Hepatocyte (in vitro differentiated cells): ENCODE measurements around the gene AMBRA1. TPM values are rescaled to one million over a fixed set of nuclear protein-coding genes. Genes with fewer than 3 reads are reported as not detected.
A peak's percentile ranks its signal among the peaks of the same experiment; 100 is the strongest.

Experiments used
- DNase-seq: peaks from one replicate; pipeline ENCODE4 v3.0.0-alpha.2; 2016; ENCODE audit warnings: low spot score
- H2AFZ ChIP-seq: fragments of 200-600 bp; sonication (generic); 2 replicates; pipeline ENCODE4 v1.6.0; 2016; ENCODE audit warnings: antibody characterized with exemption, mild to moderate bottlenecking
- H3K27ac ChIP-seq: fragments of 200-600 bp; sonication (generic); 2 replicates; pipeline ENCODE4 v1.5.1; 2016; ENCODE audit warnings: mild to moderate bottlenecking
- H3K27me3 ChIP-seq: fragments of 200-600 bp; sonication (generic); 2 replicates; pipeline ENCODE4 v1.6.1; 2016
- H3K36me3 ChIP-seq: fragments of 200-600 bp; sonication (generic); replicated peaks from 2 replicates; pipeline ENCODE4 v1.5.1; 2016; ENCODE audit warnings: low read depth; ENCODE audit not compliant: insufficient read depth
- H3K4me1 ChIP-seq: fragments of 200-600 bp; sonication (generic); 2 replicates; pipeline ENCODE4 v1.5.1; 2016; ENCODE audit warnings: mild to moderate bottlenecking, moderate library complexity; ENCODE audit not compliant: insufficient read depth
- H3K4me2 ChIP-seq: fragments of 200-600 bp; sonication (generic); 2 replicates; pipeline ENCODE4 v1.6.0; 2016
- H3K4me3 ChIP-seq: fragments of 200-600 bp; sonication (generic); 2 replicates; pipeline ENCODE4 v1.5.1; 2016; ENCODE audit warnings: mild to moderate bottlenecking
- H3K79me2 ChIP-seq: fragments of 200-600 bp; sonication (generic); 2 replicates; pipeline ENCODE4 v1.6.0; 2017; ENCODE audit warnings: mild to moderate bottlenecking
- H3K9me2 ChIP-seq: fragments of 200-600 bp; sonication (generic); replicated peaks from 2 replicates; pipeline ENCODE4 v1.6.0; 2017; ENCODE audit warnings: mild to moderate bottlenecking; ENCODE audit not compliant: insufficient read depth
- H3K9me3 ChIP-seq: fragments of 200-600 bp; sonication (generic); 2 replicates; pipeline ENCODE4 v1.5.1; 2016; ENCODE audit warnings: low read depth, mild to moderate bottlenecking
- H4K20me1 ChIP-seq: fragments of 200-600 bp; sonication (generic); 2 replicates; pipeline ENCODE4 v1.6.0; 2016; ENCODE audit warnings: mild to moderate bottlenecking; ENCODE audit not compliant: insufficient read depth, poor library complexity, severe bottlenecking
- EZH2 ChIP-seq: fragments of 200-600 bp; sonication (generic); IDR thresholded peaks from 2 replicates; pipeline ENCODE4 v1.6.1; 2016; ENCODE audit warnings: antibody characterized with exemption, mild to moderate bottlenecking, borderline replicate concordance
- EZH2phosphoT487 ChIP-seq: fragments of 200-600 bp; sonication (generic); IDR thresholded peaks from one replicate; pipeline ENCODE4 v1.6.1; 2018; ENCODE audit warnings: antibody characterized with exemption, mild to moderate bottlenecking, low read depth, moderate library complexity; ENCODE audit not compliant: unreplicated experiment, severe bottlenecking
- WGBS: methylation state at CpG from one replicate; pipeline ENCODE4 v1.1.6; 2016; ENCODE audit warnings: low lambda C conversion rate; ENCODE audit errors: missing lambda C conversion rate; 5-methylcytosine and 5-hydroxymethylcytosine counted together
- polyA plus RNA-seq: library from polyadenylated mRNA; unstranded; fragments of >200 nt; fragmentation: Nextera tagmentation; extraction: Ambion mirVana; gene quantifications from 2 replicates; pipeline ENCODE4 v1.2.1, GENCODE V29; 2016
- total RNA-seq: library from RNA; depleted of rRNA; stranded (reverse); fragments of >200 nt; gene quantifications from 2 replicates; pipeline ENCODE4 v1.2.3, GENCODE V29; 2014
- TF ChIP-seq, protein P1 (sequence below): fragments of 200-600 bp; sonication (generic); IDR thresholded peaks from 2 replicates; pipeline ENCODE4 v1.5.1; 2016; ENCODE audit warnings: antibody characterized with exemption, mild to moderate bottlenecking; ENCODE audit not compliant: poor library complexity

AMBRA1 gene
- total and polyA plus RNA-seq, 2 experiments from 2014 or later: 7.2 to 31.2 TPM

DNA sequence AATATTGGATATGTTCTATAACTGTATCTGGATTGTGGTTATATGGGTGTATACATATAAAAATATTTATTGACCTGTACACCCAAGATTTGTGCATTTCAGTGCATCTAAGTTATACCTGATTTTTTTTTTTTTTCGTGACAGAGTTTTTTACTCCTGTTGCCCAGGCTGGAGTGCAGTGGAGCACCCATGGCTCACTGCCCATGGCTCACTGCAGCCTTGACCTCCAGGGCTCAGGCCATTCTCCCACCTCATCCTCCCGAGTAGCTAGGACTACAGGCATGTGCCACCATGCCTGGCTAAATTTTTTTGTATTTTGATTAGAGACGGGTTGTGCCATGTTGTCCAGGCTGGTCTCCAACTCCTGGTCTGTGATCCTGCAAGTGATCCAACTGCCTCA, 47.8 kb upstream of the AMBRA1 start:
- H2AFZ ChIP-seq: no peak overlapping the region
- H3K79me2 ChIP-seq: peaks cover 42% of the 10 kb centered on the region

DNA sequence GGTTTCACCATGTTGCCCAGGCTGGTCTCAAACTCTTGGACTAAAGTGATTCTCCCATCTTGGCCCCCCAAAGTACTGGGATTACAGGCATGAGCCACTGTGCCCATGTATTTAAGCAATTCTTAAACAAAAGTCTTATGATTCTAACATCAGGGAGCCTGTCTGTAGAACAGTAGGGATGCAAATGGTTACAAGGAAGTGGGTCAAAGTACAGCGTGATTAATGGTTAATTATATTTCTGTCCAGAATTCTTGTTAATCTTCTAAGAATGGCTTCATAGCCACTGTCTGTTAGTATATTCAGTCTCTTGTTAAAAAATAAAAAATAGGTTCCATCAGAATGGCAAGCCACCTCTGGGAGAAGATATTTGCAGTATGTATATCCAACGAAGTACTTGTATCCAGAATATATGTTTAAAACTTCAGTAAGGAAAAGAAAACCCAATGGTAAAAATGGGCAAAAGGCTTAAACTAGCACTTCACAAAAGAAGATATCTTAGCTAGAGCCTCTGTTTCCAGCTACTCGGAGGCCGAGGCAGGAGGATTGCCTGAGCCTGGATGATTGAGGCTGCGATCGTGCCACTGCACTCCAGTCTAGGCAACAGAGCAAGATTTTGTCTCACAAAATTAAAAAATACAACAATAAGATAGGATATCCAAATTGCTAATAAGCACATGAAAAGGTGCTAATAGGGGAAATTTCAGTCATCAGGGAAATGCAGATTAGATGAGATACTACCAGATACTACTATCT, 46.4 kb upstream of the AMBRA1 start:
- peak overlapping the region; percentile 46 for H3K4me2 ChIP-seq
- 92% methylated on average over 6 of the region's 6 CpGs for WGBS
- H2AFZ ChIP-seq: no peak overlapping the region
- H3K4me1 ChIP-seq: peaks cover 8% of the 10 kb centered on the region
- no peaks in the 10 kb centered on the region for H3K27me3 ChIP-seq
- H3K79me2 ChIP-seq: peaks cover 43% of the 10 kb centered on the region
- H3K27ac ChIP-seq: peak overlapping the region; percentile 84
- TF ChIP-seq EZH2phosphoT487 (no peak), EZH2 (no peak)
- TF ChIP-seq, protein P1, sequence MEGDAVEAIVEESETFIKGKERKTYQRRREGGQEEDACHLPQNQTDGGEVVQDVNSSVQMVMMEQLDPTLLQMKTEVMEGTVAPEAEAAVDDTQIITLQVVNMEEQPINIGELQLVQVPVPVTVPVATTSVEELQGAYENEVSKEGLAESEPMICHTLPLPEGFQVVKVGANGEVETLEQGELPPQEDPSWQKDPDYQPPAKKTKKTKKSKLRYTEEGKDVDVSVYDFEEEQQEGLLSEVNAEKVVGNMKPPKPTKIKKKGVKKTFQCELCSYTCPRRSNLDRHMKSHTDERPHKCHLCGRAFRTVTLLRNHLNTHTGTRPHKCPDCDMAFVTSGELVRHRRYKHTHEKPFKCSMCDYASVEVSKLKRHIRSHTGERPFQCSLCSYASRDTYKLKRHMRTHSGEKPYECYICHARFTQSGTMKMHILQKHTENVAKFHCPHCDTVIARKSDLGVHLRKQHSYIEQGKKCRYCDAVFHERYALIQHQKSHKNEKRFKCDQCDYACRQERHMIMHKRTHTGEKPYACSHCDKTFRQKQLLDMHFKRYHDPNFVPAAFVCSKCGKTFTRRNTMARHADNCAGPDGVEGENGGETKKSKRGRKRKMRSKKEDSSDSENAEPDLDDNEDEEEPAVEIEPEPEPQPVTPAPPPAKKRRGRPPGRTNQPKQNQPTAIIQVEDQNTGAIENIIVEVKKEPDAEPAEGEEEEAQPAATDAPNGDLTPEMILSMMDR: no peak
- no peaks in the 10 kb centered on the region for H4K20me1 ChIP-seq
- DNase-seq: peak; percentile 23
- no peaks in the 10 kb centered on the region for H3K9me3 ChIP-seq
- H3K36me3 ChIP-seq: no peaks in the 10 kb centered on the region
- H3K9me2 ChIP-seq: no peaks in the 10 kb centered on the region
- H3K4me3 ChIP-seq: no peak overlapping the region

More for the DNA sequence above, 47.8 kb upstream of the AMBRA1 start:
- Histone ChIP-seq H3K27me3 (no peaks in the 10 kb centered on the region), H3K9me2 (no peaks in the 10 kb centered on the region), H3K4me3 (no peak overlapping the region), H3K4me1 (peaks cover 8% of the 10 kb centered on the region), H4K20me1 (no peaks in the 10 kb centered on the region), H3K4me2 (no peak overlapping the region), H3K27ac (no peak overlapping the region), H3K36me3 (no peaks in the 10 kb centered on the region), H3K9me3 (no peaks in the 10 kb centered on the region)
- no peak for DNase-seq
- TF ChIP-seq EZH2phosphoT487 (no peak), EZH2 (no peak)
- TF ChIP-seq, protein P1: no peak
- WGBS: 95% methylated on average over 3 of the region's 3 CpGs

DNA sequence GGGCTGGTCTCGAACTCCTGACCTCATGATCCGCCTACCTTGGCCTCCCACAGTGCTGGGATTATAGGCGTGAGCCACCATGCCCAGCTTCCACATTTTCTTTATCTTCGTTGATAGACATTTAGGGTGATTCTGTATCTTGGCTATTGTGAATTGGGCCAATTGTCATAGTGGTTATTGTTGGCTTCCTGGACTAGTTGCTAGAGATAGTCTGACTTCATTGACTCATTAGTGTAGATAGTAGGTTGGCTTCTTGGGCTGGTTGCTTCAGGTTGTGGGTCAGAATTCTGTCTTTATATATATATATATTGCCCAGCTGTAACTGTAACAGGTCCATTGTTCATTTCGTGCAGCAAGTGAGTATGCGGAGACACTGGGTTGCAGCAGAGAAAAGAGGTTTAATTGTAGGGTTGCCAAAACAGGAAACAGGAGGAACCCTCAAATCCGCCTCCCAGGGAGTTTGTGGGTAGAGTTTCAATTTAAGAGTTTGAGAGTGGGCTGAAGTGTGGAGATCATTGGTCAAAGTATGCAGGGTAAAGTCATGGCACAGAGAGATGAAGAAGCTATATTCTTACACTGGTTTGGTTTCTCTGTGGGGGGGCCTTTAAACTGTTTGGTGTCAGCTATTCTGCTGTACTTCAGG, 45.5 kb upstream of the AMBRA1 start:
- Histone ChIP-seq H3K4me2 (peak overlapping the region; percentile 46), H3K9me3 (no peaks in the 10 kb centered on the region), H3K27me3 (no peaks in the 10 kb centered on the region), H3K27ac (peak overlapping the region; percentile 84), H3K4me1 (peaks cover 8% of the 10 kb centered on the region), H3K36me3 (no peaks in the 10 kb centered on the region), H3K9me2 (no peaks in the 10 kb centered on the region), H4K20me1 (no peaks in the 10 kb centered on the region), H3K79me2 (peaks cover 47% of the 10 kb centered on the region), H3K4me3 (no peak overlapping the region), H2AFZ (no peak overlapping the region)
- TF ChIP-seq, protein P1: no peak
- TF ChIP-seq EZH2phosphoT487 (no peak), EZH2 (no peak)
- 97% methylated on average over 7 of the region's 7 CpGs for WGBS
- no peak for DNase-seq
